HG02571 (cell line): ENCODE results near the gene C1R.

Experiments used
- ATAC-seq: cut with Tn5 transposase; IDR thresholded peaks from one replicate; pipeline ENCODE4 v1.9.1; 2021; ENCODE audit warnings: mild to moderate bottlenecking, moderate library complexity; ENCODE audit not compliant: unreplicated experiment

The C1R gene

DNA sequence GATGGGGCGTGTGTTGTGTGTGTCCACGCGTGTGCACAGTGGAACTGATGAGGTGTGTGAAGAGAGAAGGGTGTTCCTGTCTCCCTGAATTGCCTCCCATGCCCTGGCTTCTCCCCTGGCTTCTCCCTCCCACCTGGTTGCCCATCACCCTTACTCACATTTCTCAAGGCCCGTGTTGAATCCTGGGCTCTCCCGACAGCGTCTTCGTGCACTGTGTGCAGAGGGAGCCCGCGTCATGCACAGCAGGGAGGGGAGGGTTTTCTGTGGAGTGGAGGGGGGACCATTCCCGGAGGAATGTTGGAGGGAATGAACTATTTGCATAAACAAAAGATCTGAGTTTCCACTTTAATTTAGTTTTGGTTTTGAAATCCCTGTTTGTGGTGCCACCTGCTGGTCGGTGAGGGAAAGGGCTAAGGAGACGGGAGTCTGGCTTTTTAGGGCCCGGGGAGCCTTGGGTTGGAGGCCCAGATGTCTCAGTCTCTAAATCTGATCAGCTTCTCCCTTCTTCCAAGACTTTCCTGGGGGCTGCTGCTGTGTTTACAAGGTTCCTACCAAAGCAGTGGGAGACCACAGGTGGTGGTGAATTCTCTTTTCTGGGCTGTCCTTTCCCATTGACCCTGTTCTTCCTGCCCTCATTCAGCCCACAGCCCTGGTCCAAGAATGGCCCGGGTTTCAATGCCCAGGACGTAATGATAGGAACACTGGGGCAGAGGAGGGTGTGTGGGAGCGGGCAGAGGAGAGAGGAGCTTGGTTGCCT is at the start of gene C1R:
TSS of gene C1R (minus strand) at position 217 of the 757 bp plus-strand sequence. CDS start at position 160, 57 bp downstream.
- no peak for ATAC-seq

GRCh38 chr12:7141351-7142005 is 49.2 kb upstream of the C1R start:
- ATAC-seq, result no peak

GRCh38 chr12:7139200-7139599 is 47.0 kb upstream of the C1R start:
- ATAC-seq, result no peak

GRCh38 chr12:7137908-7138307 is 45.7 kb upstream of the C1R start:
- no peak for ATAC-seq

GRCh38 chr12:7136676-7137075 is 44.4 kb upstream of the C1R start:
- no peak for ATAC-seq

DNA sequence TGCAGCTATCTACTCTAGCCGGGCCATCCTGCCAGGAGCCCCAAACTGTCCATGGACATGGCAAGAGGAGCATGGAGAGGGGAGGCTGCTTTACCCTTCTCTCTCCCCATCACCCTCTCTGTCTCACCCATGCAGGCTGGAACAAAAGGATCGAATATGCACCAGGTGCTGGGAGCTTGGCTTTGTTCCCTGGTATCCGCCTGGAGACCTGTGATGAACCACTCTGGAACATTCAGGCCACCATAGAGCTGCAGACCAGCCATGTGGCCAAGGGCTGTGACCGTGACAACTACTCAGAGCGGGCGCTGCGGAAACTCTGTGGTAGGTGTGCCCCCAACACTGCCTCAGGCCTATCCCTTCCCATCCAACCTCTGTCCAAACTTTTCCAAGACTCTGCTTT is 43.8 kb upstream of the C1R start:
- no peak for ATAC-seq

DNA sequence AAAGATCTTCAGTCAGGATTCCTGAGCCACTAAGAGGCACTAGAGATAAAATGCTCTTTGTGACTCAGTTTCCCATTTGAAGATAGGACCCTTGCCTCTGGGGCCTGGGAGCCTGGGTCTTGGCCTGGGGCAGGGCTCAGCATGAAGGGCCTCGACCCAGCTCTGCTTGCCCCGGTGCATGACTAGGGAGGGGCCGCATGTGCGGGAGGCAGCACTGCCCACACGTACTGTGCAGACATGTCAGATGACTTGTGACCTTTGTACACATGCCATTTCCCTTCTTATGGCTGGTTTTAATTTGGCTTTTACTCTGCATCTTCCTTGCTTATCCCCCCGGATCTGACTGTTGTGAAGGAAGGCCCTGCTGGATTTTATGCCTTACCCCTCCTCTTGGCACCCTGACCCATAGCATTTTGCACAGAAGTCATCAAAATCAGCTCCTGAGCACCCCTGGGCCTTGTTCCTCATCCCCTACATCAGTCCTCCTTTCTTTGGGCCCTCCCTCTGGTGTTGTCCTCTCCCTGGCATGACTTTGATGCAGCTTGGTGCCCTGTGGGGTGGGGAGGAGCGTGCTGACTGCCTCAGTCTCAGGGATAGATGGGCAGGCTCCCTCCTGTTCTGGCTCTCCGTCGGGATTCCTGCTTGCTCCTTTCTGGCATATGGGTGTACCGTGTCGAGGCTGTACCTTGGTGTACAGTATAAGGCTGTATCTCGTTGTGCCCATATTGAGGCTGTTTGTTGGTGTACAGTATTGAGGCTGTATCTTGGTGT is 42.3 kb upstream of the C1R start:
- ATAC-seq, result no peak

DNA sequence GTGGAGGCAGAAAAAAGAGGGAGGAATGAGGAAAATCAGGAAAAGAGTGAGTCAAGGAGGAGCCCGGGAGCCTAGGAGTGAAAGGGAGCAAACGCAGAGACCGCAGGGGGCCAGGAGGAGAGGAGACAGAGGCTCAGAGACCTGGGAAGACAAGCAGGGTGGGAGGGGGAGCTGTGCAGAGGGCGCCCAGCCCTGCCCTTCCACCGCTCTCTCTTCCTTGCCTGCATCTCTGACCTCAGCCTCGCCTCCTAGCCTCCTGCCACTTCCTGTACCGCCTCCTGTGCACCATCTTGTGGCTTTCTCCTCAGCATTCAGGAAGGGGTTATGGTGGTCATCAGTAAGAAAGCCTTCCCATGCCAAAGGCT is 39.2 kb upstream of the C1R start:
- no peak for ATAC-seq

DNA sequence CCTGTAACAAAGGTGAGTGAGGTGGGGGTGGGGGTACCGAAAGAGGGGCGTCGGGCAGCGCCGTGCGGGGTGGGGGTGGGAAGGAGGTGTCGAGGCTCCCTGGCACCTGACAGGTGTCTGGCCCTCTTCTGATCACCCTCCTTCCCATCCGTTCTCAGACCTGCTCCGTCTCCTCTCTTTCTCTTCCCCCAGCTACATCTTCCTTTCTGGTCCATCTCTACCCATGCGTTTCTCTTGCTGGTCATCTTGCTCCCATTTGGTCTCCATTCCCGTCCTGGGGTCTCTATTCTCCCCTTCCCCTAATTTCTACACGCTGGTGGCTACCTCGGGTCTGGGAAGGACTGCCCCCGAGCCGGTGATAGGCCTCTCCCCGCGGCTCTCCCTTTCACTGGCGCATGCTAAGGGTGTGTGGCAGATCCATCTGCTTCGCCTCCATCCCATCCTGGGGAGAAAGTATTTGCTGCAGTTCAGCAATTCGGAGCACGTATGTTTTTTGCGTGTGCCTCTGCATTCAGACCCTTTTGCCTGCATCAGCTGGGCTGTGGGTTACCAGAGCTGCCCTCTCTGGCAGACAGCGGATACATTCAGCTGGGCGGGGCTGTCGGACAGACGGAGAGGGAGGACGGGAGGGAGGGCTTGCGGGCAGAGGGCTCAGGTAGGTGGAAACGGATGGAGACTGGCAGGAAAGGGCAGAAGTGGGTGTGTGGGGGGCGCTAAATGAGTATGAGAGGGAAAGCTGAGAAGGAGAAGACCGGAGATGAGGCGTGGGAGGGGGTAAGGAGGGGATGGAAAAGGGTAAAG is 38.7 kb upstream of the C1R start:
- no peak for ATAC-seq

DNA sequence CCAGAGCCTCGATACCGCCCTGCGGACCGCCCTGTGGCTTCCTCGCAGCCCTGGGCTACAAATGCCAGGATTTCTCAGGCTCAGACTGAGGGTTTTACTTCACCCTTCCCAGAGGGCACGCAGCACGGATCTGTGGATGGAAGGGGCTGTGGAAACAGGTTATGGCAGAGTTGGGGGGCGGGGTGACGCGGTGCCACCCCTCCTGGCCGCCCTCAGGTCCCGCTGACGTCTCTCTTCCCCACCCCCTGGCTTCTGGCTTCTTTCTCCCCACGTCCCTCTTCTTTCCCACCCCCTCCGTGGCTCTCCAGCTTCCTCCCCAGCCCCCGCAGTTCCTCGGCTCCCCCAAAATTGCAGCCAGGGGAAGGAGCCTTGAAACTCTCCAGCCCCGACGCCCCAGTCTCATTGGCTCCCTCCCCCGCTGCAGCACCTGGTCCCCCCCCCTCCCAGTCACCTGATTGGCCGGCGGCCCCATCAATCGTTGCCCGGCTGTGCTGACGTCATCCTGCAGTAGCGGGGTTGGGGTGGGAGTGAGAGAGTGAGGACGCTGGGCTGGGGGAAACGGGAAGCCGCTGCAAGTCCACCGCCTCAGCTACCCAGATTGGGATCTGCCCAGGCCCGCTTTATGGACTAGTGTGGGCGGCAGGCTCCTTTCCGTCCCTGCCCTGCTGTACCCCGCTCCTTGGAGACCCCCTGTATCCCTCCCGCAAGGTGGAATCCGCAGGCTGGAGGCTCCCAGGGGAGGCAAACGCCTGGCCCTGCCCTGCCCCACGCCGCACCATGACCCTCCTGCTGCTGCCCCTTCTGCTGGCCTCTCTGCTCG is 37.8 kb upstream of the C1R start, which contains the start of gene CLSTN3:
TSS of gene CLSTN3 (plus strand) at position 500 of the 820 bp plus-strand sequence. CDS start at position 778, 278 bp downstream.
- ATAC-seq, result peak; percentile 81

DNA sequence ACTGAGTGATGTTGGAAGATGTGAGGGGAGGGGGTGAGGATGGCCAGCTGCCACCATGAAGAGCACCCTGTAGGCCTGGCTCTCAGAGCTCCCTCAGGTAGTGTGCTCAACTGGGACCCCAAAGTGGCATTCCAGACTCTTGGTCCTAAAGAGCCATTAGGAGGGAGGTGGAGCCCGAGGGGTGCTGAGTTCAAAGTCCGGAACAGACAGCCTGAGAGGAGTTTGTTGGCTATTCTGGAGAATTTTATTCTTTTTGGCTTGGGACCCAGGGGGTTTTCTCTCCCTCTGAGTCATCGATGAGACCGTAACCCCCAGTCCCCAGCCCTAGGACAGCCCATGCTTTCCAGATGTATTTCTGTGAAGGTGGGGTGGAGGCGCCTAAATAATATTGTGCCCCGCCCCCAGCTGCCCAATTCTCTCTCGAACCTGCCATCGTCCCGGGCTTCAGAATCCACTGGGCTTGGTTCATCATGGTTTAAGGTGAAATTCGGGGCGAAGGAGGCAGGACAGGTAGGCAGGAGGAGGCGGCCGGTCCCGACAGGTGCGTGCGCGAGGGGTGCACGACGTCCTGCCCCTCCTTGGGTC is 37.1 kb upstream of the C1R start:
- ATAC-seq, result peak; percentile 20

GRCh38 chr12:7128681-7129286 is 36.5 kb upstream of the C1R start, which contains the start of gene RBP5:
TSS of gene RBP5 (minus strand) at chr12:7128889. CDS start at chr12:7128775, 114 bp downstream.
- ATAC-seq, result no peak

DNA sequence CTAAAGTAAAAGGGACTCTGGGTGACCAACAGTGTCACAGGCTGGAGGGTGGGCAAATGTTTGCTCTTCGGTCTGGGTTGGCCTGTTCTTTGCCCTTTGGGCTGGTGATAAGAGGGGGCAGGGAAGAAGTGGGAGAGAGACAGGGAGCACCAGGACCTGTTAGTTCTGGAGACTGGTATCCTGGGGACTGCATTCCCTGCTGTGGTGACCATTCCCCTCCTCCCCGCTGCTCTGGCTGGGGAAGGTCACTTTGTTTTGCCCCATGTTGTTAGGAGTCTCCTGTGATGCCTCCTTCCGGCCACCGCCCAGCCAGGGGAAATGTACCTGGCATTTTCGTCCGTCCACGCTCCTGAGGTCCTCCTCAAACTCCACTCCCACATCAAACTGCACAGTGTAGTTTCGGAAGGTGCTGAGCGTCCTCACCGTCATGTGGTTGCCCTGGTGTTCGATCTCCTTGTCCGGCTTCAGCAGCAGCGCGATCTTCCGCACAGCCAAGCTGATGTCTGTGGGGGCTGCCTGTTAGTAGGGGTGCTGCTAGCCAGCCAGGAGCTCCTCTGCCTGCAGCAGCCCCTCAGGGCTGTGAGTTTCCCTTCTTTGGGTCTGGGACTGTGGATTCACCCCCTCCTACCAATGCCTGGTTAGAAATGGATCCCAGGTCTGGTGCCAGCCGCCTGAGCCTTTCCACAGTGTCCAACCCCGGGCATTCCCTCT is 35.8 kb upstream of the C1R start:
- no peak for ATAC-seq

DNA sequence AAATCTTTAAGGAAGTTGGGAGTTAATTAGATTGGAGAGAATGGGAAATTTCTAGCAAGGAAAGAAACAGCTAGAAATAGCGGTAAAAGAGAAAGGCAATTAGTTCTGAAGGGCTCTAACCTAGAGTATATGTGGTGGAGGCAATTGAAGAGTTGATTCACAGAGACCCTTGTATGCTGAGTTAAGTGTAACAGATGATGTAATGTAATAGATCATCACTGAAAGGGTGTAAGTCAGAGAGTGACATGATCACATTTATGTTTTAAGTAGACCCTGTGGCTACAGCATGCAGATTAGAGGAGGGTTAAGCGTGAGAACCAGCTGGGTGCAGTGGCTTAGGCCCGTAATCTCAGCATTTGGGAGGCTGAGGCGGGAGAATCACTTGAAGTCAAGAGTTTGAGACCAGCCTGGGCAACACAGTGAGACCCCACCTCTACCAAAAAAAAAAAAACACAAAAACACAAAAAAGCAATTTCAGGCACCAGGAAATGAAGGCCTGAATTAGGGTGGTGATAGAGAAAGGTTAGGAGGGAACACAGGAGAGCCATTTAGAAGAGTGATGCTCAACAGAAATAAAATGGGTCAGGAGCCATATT is 33.5 kb upstream of the C1R start:
- no peak for ATAC-seq

- no peak for ATAC-seq
These were observed 31.7 kb upstream of the C1R start for GRCh38 chr12:7123806-7124522.

DNA sequence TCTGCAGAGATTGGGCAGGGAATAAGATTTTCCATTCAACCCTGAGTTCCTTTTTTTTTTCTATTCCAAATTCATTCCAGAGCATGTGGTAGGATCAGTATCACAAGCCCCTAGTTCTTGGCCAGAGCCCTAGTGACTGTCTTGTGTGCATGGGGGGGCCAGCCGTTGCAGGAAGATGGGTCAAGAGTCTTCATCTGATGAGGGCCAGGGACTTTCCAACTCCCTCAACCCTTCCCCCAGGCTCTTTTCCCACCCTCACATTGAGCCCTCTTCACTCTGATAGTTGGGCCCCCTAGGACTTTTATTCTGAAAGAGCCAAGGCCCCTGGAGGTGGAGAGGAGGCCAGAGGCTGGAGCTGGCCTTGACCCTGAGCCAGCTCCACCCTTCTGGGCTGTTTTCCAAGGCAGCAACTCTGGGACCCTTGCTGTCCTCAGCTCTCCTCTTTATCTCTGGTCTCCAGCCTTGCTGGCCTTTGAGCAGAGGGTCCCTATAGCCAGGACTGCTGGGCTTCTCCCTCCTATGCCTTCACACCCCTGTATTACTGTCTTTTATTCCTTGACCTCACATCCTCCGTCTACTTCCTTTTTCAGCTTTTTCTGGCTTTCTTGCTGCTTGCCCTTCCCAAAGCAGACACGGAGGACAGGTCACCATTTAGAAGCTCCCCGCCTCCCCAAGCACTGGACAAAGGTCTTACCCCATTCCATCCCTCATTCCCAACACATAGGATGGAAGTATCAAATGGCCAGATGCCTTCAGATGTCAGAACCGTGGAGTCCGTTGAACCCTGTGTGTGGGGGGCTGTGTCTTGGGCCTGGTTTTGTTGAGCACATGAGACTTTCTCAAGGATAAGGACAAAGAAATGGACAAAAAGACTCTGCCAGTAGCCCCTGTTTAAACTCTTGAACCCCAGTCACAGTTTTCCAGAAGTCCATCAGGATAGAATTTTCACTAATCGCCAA is 30.8 kb upstream of the C1R start:
- ATAC-seq, result no peak
